NCI-H187 (cell line): ENCODE results near the gene C1orf159.

Experiments
- DNase-seq, 2 experiments: peaks; one replicate each; lab custom pipeline; 2025; lab: John Stamatoyannopoulos, UW

C1orf159 gene

GRCh38 chr1:1038694-1039093 is 77.2 kb downstream of the C1orf159 start:
- DNase-seq = no peak

- DNase-seq = peak in 1 of 2 experiments; percentile 23
These were observed 78.2 kb downstream of the C1orf159 start for GRCh38 chr1:1037366-1038327.

- no peak for DNase-seq
These were observed 80.5 kb downstream of the C1orf159 start for GRCh38 chr1:1035291-1035943.

- DNase-seq = no peak
These were observed 81.5 kb downstream of the C1orf159 start for GRCh38 chr1:1034439-1034781.

- DNase-seq = no peak
These were observed 82.0 kb downstream of the C1orf159 start for GRCh38 chr1:1033731-1034438.

GRCh38 chr1:1033009-1033587 is 82.8 kb downstream of the C1orf159 start:
- DNase-seq = peak; percentile 52 to 87

GRCh38 chr1:1032424-1032823 is 83.5 kb downstream of the C1orf159 start:
- DNase-seq = no peak
